NCI-H446 treated with DMSO at 0.1 percent for 48 hours (cell line): ENCODE results near the gene FOXK2.

Experiments used
- DNase-seq: peaks from one replicate; lab custom pipeline; 2025; lab: John Stamatoyannopoulos, UW

FOXK2 gene

DNA sequence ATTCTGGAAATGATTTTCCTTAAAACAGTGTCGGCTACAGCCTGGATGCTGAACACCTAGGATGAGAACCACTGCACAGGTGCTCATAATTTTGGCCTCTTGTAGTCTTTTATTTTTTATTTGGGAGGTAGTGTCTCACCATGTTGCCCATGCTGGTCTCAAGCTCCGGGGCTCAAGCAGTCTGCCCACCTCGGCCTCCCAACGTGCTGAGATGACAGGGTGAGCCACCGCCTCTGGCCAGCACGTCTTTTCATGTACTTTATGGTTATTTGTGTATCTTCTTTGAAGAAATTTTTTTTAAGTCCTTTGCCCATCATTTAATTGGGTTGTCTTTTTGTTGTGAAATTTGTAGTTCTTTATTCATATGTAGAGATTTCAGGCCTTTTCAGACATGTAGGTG, 70.7 kb downstream of the FOXK2 start:
- no peak for DNase-seq

DNA sequence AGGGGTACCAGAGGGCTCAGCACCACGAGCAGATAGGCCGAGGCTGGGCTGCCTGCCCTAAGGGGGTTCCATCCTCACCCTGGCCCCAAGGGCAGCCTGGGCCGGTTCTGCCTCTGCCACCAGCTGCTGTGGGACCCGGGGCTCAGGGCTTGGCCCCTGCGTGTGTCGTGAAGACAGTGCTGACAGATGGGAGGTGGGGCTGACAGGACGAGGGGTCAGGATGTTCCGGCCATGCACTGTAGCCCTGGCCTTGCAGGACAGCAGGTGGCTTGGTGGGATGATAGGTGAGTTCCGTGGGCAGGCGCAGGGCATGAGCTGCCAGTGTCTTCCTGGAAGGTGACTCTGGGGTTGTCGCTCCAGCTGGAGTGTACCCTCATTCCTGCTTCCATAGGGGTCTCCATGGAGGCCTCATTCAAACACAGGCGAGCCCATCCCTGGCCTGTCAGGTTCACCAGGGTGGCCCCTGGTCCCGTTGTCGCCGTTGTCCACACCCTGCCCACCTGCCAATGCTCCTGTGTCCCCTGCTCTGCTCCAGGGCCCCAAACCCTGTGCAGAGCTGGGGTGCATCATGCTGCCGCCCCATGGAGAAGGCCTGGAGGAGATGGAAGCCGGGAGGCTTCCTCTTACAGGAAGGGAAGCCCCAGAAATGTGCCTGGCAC, 71.5 kb downstream of the FOXK2 start:
- no peak for DNase-seq

DNA sequence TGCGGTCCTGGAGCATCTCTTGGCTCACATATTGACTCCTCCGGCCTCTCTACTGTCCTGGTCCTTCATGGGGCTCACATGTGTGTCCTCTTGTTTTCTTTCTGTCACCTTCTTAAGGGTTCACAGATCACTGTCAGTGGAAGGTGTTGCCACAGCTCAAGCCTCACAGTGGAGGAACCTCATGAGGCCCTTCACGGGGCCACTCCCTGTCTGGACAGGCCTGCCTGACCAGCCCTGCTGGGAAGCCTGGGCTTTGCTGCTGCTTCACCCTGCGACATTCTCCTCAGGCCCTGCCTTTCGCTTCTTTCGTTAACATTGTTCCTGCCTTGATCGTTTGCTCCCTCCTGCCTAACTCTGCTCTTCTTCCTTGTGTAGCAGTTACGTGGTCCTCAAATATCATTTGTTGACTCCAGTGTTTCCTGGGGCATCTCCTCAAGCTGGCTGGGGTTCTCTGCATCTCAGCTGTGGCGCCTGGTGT, 72.8 kb downstream of the FOXK2 start:
- DNase-seq = no peak

DNA sequence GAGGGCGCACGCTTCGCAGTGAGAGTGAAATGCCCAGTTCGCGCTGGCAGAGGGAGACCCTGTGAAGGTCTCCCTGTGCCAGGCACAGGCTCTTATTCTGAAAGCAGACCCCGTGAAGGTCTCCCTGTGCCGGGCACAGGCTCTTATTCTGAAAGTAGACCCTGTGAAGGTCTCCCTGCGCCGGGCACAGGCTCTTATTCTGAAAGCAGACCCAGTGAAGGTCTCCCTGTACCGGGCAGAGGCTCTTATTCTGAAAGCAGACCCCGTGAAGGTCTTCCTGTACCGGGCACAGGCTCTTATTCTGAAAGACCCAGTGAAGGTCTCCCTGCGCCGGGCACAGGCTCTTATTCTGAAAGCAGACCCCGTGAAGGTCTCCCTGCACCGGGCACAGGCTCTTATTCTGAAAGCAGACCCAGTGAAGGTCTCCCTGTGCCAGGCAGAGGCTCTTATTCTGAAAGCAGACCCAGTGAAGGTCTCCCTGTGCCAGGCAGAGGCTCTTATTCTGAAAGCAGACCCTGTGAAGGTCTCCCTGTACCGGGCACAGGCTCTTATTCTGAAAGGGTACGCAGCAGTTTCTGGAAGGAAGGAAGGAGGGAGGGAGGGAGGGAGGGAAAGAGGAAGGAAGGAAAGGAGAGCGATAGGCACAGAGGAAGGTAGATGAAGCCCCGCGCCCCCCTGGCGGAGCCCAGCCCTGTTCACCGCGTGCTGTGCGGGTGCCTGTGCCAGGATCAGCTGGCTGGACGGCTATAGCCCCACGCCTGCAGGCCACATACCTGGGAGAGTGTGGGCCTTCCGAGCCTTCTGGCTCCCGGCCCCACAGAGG, 73.4 kb downstream of the FOXK2 start:
- peak; percentile 87 for DNase-seq

DNA sequence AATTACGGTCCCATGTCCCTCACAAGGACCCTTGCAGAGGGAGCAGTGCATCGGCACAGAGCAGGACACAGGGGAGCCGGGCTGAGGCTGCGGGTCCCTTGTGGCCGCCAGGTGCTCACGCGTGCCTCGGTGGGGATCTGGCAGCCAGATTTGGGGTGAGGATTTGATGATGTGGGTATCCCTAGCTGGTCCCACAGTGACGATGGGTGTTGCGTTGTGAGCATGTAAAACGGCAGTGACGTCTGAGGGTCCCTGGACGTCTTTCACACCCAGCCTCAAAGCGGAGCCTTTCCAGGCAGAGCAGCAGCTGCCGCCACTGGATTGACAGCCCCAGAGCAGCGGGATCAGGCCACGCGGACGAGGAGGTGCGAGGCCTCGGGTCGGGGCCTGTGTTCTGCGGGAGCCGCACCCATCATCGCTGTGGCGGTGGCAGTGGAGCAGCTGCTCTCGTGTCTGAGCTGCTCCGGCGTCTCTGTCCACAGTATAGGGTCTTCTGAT, 74.1 kb downstream of the FOXK2 start:
- DNase-seq = no peak

DNA sequence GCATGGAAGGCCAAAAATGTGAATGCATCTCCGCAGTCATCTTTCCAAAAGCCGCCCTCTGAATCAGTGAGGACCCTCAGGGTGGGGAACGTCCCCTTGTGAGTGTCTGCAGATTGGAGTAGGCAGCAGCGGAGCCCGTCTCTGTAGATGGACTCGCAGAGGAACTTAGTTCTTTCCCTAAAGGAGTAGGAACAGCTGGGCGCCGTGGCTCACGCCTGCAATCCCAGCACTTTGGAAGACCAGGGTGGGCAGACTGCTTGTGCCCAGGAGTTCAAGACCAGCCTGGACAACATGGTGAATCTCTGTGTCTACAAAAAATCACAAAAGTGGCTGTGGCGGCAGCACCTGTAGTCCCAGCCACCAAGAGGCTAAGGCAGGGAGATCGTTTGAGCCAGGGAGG, 75.0 kb downstream of the FOXK2 start:
- no peak for DNase-seq

DNA sequence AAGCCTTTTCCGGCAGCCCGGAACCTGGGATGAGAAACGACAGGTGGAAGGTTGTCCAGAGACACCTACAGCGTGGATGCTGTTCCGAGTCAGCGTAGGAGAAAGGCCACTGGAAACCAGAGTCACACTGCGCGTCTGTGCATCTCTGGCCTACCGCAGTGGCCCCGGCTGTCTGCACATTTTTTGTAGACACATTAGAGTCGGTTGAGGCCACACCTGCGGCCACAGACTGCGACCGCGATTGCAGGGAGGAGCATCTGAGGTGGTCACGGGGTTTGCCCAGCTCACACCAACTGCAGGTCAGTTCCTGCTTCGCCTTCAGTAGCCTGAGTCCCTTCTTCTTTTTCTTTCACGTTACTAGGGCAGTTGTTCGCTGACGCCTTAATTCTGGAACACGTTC, 76.4 kb downstream of the FOXK2 start:
- no peak for DNase-seq

DNA sequence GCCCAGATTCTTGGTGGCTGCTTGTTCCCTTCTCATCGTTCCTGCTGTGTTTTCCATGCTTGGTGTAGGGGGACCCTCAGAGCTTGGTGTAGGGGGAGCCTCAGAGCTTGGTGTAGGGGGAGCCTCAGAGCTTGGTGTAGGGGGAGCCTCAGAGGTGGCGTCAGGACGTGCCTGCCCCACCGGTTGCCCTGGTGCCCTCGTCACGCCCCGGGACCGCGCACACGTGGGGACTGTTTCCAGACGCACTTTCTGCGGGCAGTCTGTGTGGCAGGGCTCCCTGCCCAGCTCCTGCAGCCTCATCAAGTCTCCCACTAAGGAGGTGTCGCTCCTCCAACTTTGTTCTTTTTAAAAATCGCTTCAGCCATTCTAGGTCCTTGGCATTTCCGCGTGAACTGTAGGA, 76.8 kb downstream of the FOXK2 start:
- no peak for DNase-seq

DNA sequence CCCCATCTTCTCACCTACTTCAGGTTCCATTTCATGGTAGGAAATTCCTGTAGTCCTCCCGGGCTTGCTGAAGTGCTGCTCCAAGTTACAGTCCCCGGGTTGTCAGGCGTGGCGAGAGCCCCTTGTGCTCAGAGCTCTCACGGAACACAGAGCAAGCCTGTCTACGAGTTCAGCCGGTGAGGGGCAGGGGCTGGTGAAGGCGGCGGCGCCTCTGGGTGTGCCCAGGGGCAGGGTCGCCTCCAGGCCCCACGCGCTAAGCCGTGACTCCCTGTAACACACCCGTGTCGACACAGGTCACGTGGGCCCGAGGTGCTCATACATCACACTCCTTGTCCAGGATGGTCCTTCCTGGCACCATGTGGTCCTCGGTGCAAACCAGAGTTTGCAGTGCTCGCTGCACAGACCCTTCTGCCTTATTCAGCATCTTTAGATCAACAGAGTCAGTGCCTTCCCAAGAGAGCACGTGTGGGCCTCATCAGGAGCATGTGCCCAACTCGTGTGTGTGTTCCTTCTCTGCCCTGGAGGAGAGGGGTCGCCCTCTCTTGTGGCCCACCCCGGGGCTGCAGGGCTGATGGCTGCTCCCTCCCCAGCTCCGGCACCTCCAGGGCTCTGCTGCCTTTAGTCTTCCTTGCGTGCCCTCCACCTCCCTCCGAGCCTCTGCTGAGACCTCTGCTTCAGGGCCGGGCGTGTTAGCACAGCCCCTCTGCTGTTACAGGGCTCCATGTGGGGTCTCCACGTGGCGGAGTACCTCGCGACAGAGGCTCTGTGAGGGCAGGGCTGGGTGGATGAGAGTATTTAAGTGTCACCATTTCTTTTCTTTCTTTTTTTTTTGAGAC, 77.5 kb downstream of the FOXK2 start:
- no peak for DNase-seq

DNA sequence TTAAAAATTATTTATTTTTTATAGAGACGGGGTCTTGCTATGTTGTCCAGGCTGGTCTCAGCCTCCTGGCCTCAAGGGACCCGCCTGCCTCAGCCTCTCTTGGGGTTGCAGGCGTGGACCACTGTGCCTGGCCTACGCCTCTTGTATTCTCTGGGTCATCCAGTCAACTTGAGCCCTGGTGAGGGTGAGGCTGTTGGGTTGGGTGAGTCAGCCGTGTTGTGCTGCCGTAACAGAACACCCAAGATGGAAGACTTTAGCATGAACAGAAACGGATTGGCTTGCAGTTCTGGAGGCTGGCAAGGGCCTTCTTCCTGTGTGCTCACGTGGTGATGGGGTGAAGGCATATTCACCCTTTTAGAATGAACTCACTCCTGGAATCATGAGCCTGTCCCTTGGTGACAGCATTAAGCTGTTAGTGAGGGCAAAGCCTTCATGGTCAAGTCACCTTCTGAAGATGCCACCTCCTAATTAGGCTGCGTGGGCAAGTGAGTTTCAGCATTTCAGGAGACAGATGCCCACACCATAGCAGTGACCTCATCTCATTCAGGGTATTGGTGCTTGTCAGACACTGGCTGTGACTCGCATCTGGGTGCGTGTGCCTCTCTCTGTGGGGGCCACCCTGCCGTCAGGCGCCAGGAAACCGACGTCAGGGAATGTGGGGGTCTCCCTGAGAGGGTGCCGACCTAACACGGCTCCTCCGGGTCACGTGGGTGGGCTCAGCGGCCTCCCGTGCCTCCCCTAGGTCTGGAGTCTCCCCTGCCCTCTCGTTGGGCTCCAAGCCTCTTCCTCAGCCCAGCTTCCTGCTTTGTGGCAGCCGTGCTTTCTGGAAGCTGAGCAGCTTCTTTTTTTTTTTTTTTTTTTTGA, 79.0 kb downstream of the FOXK2 start:
- no peak for DNase-seq

DNA sequence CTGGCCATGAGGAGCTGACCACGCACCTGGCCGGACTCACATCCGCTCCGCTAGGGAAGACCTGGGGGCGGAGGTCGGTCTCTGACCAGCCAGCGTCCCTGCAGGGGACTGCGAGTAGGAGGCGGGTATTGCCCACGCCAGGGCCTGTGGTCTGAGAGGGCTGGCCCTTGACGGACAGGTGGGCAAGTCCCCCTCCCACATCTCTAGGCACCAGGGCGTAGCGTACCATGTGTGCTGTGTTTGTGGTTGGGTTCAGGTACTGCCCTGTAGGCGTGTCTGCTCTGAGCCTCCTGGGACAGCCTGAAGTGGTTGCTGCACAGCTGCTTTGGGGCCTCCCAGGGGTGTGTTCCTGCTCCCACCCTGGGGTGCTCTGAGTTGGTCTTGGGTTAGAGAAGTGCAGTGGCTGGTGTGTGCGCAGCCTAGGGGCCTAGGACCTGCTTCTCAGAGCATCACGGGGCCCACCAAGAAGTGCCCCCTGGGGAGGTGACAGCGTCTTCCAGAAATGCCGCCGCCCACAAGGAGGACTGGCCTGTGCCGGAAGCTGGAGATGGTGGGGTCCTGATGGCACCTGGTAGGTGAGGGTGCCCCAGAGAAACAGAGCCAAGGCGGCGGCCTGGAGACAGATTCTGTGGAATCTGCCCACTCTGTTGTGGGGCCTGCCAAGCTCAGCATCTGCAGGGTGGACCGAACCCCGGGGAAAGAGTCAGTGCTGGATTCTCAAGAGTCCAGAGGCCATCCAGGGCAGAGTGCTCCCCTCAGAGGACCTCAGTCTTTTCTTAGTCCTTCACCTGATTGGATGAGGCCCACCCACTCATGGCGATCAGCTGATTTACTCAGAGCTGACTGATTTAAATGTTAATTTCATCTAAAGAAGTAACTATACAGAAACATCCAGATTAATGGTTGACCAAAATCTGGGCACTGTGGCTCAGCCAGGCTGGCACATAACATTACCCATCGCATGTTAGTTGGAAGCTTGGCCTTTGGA, 80.4 kb downstream of the FOXK2 start:
- no peak for DNase-seq

DNA sequence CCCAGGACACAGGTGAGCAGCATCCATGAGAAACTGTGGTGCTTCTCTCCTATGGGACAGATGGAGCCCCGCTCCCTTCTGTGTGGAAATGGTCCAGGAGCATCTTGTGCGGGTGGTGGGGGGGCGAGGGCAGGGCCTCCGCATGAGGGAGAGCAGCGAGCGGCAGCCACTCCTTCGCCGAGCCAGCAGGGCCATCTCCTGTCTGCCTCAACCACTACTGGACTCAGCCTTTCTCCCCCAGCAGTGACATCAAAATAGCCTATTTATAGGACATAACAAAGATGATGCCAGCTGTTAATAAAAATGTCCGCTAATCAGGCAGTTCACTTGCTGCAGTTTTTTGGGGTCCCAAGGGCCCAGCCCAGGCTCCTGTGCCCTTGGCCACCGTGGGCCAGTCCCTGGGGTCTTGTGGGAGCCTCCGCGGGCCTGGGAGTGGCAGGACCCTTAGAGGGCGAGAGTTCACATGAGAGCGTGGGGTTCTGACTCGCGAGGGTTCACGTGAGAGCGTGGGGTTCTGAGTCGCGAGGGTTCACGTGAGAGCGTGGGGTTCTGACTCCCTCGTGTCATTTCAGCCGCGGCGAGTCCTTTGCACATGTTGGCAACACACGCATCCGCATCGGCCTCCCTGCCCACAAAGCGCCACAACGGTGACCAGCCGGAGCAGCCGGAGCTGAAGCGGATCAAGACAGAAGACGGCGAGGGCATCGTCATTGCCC, 81.4 kb downstream of the FOXK2 start:
- DNase-seq = no peak

DNA sequence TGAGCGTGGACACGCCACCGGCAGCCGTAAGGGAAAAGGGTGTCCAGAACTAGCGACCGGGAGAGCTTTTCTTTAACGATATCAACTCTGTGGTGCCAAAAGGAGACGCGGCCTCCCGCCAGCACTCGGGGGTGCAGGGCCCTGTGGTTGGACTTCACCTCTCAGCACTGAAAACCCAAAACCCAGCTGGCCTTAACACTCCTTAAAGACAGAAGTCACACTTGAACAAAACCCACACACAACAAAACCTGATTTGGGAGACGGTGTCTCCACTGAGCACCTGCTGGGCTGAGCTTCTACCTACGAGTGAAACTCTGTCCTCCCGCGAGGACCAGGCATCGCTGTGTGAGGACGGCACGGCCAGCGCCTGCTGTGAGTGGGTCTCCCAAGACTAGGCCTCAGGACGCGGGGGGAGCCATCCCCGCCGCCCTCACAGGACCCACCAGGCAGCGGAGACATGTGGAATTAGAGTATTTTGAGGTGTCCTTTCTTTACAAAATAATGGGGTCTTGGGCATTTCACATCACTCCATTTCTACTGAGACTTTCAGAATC, 82.0 kb downstream of the FOXK2 start:
- DNase-seq = no peak

DNA sequence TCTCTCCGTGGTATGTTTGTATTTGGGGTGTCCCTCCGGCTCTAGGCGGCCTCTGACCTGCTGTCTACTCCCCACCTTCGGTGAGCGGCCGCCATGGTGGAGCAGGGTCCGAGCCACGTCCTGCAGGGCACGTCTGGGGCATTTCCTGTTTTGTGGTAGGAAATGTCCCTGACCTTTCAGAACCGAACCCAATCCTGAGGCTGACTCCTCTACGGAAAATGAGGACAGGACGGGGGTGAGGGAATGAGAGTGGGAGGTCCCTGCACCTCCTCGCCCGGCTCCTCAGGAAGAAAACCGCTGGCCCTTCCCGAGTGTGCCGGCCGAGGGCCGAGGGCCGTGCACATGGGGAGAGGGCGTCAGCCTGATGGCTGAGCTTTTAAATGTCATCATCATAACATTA, 83.0 kb downstream of the FOXK2 start:
- no peak for DNase-seq

DNA sequence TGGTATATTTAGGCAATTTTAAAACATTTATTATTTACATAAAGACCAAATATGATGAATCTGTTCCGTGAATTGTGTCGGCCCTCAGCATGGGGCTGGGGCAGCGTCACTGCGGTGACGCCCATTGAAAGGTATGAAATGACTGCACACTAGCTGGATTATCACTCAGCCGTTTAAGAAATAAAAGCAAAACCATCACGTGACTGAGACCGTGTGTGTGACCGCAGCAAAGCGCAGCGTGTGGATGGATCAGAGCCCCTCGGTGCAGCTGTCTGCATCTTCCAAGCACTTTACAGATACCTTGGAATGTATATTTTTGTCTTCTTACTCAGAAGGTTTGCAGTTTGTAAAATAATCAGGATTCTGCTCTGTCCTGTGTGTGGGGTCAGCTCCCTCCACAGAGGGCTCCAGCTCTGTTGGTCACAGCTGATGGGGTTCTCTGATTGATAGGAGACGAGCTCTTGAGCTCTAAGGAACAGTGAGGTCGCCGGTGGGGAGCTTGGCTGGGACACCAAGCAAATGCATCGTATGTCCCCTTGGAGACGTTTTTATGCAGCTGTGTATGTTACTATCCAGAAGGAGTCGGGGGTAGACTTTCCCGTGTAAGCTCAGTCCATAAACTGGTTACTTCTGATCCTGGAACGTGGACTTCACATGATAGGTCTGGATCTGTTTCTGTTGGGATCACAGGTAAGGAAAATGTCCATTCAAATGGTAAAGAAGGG, 83.6 kb downstream of the FOXK2 start:
- DNase-seq = no peak

DNA sequence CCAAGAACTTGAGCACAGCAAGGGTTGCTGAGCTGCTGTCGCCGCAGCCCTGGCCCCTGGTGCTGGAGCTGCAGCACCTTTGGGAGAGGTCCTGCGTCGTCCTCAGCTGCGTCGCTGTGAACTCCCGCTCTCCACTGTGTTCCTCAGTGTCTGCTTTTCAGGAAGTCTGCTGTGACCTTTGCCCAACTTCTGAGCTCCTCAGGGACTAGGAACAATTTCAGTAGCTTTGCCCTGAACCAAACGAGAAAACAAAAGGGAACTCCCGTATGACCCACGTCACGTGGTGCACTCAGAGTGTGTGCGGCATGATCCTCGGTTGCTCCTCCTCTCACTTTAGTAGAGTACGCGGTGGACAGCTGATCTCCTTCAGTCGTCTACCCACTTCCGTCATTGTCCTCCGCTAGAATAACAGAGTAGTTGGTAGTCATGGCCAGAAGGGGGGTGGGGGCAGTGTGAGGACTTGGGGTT, 84.5 kb downstream of the FOXK2 start:
- no peak for DNase-seq

DNA sequence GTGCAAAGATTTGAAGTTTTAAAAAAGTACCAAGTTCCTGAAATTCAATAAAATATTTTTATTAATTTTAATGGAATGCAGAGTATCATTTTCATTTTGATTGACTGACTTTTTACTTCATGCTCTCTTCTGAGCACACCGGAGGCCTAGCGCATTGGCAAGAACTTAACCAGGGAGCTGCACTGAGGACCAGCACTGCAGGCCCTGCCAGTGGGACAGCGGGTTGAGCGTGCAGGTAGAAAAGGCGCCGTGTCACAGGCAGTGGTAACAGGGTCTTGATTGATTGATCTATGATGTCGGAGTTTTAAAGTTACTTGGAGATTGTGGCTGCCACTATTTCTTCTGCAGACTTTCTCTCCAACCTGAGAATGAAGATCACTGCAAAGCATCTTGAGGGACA, 85.0 kb downstream of the FOXK2 start:
- DNase-seq = no peak

DNA sequence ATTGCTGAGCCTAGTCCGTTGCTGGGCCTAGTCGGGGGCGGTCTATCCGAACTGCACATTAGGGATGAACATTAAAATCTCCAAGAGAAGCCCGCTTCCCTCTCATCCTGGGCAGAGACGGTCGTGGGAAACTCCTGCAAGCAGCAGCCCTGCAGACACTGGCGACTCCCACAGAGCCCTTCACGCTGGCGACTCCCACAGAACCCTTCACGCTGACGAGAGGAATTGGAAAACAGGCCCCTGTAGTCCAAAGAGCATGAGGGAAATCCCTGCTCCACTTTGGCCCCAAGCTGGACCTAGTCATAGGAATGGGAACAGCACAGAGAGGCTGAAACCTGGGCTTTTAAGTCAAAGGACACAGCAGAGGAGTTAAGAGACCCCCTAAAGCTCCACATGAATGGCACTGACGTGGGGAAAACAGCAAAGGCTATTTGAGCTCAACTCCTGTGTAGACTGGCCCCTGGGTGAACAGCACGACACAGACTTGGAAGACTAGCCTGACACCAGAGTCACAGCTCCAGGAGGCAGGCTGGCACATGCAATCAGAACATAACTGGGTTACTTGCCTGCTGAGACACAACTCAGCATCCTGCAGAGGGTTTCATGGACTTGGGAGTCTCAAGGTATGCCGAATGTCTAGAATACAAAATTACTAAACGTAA, 86.5 kb downstream of the FOXK2 start:
- DNase-seq = no peak
